HG03565 (cell line): Measurements from ENCODE around the gene TYW1.
"Not testable (repeated sequence)": the region's sequence is repeated elsewhere in the genome, so short reads cannot be mapped to it uniquely, and the experiment has no call there.

Experiments used
- ATAC-seq: cut with Tn5 transposase; IDR thresholded peaks from one replicate; pipeline ENCODE4 v1.9.1; 2021; ENCODE audit warnings: mild to moderate bottlenecking, moderate library complexity; ENCODE audit not compliant: unreplicated experiment

The TYW1 gene

DNA sequence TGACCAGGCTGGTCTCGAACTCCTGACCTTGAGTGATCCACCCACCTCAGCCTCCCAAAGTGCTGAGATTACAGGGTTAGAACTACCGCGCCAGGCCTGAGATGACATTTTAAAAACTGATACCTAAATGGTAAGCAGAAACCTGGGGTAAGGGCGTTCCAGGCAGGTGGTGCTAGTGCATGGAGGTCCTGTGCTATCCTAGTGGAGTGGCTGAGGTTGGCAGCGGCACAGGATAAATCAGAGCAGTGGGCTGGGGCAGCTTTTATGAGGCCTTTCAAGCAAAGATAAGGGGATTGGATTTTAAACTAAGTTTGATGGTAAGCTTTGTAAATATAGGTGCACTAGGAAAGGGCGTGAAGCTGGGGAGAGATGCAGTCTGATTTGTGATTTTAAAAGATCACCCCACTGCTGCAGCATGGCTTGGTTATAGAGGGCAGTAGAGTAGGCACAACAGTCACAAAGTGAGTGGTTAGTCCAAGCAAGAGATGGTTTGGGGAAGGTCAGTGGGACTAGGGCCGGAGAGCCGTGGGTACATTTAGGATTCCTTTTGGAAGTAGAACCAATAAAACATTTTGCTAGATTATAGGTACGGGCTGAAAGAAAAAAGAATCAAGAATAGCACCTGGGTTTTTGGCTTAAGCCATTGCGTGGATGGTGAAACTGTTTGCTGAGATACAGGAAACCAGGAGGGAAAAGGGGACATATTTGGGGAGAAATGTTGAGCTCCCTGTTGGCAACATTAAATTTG is 188.5 kb downstream of the TYW1 start:
- ATAC-seq: peak; percentile 15

DNA sequence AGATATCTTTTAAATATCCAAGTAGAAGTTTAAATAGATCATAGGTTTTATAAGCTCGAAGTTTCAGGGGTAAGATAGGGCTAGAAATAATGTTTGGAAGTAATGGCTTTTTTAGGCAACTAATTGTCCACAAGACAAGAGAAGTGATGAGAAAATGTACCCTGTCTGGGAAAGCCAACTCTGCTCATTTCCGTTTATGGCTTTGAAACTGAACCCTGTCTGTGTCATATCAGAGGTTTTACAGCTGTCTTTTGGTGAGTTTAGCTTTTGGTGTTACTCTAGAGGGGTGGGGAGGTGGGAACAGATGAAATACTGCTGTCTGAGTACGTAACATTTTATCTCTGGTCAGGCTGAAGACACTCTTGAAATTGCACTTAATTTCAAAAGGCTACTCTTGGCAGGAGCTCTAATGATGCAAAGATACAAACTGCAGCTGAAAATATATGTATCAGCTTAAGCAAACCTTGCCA is 189.1 kb downstream of the TYW1 start:
- ATAC-seq: peak; percentile 95

DNA sequence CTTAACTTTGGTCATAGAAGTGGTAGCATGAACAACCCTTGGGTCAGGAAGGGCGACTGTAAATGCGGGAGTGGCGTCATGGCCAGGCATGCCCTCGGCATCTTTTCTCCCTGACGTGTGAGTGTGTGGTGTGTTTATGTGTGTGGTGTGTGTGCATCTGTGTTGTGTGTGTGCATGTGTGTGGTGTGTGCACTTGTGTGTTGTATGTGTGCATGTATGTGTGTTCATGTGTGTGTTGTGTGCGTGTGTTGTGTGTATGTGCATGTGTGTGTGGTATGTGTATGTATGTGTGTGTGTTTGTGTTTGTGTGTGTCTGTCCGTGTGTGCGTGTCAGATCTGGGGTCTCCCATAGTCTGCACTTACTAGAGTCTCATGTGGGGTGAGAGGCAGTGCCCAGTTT is 192.5 kb downstream of the TYW1 start:
- ATAC-seq: not testable (repeated sequence)

DNA sequence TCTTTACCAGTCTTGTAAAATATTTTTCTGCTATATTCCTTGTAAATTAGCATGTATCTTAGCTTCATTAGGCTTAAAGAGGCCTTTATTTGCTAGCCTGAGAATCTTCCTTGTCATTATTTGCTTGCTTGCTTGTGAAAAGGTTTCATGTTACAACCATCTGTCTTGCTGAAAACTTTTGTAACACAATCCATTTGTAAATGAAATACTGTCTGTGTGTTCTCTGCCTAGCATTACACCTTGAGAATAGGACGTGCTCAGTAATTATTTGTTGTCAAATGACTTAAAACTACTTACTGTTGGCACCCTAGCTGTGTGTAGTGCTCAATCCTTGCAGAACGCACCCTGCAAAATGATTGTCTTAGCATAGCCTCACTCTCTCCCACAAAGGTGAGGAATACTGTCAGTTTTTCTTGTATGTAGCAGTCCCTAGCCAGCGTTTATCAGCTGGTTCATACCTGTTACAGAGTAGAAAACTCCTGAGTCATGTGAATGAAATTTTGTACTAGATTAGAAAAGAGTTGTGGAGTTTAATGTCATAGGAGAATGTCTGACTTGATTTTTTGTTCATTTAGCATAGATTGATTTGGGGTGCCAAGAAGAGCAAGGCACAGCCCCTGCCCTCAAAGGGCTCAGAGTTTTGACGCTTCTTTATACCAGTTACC is 193.3 kb downstream of the TYW1 start:
- not testable (repeated sequence) for ATAC-seq

DNA sequence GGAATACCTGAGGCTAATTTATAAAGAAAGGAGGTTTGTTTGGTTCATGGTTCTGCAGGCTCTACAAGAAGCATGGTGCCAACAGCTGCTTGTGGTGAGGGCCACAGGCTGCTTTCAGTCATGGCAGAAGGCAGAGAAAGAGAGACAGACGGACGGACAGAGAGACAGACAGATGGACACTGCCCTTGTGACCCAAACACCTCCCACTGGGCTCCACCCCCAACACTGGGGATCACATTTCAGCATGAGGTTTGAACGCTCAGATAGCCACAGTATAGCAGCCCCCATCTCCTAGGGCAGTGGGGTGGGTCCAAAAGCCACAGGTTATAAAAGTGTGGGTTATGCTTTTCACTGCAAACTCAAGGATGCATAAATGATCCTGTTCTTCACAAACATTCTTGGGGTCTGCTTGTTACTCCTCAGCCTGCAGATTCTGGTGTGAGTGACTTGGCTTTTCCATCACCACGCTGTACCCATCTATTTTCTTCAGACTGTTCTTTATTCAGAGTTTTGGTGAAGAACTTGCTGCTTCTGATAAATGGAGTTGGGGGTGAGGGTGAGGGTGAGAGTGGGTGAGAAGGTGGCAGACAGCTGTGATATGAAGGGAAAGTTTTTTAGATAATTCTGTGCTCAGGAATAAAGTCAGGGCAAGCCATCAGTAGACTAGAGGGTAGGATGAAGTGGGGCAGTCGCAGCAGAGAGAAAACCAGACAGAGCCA is 194.5 kb downstream of the TYW1 start:
- ATAC-seq: not testable (repeated sequence)

DNA sequence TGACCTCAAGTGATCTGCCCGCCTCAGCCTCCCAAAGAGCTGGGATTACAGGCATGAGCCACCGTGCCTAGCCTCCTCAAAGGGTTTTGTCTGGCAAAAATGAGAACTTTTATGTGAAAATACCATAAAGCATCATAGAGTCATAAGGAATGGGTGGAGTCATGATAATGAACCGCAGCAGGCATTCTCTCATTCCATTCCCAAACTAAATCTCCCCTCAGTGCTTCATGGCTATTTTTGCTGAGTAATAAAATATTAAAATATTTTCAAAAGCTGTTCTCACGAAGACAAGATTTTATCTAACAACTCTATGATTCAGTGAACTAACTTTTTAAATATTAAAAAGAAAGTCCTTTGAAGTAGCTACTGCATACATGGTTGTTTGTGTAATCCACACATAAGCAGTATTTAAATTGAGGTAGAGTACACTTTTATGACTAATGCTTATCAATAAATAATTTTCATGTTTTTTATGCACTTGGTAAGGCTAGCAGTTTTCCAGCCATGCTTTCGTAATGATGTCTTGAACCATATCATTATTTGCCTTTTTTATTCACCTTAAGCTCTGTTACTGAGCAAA is 195.6 kb downstream of the TYW1 start:
- not testable (repeated sequence) for ATAC-seq

DNA sequence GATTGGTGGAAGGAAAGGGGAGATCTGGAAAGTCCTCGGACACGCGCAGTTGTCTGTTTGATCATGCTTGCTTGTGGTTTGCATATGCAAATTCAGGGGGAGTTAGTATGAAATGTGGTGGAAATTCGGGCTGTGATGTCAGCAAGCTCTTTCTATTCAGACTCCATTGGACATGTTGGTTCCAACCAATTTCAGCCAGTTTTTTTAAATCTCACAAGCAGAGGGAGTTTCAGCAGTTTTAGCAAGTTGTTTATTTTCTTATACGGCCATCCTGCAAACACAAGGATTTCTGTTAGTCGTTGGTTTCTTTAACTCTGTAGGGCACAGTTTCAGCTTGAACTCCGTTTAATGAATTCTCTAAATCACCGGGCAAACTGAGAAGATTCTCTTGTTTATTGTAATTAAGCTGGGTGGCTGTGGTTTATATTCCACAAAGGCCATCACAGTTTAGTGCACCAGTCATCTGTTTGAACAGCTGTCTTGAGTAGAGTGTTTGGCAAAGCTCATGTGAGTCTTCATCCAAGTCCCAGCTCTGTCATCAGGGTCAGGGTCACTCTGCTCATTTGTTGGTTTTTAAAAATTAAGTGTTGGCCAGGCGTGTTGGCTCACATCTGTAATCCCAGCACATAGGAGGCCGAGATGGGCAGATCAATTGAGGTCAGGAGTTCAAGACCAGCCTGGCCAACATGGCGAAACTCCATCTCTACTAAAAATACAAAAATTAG is 196.4 kb downstream of the TYW1 start:
- ATAC-seq: not testable (repeated sequence)

DNA sequence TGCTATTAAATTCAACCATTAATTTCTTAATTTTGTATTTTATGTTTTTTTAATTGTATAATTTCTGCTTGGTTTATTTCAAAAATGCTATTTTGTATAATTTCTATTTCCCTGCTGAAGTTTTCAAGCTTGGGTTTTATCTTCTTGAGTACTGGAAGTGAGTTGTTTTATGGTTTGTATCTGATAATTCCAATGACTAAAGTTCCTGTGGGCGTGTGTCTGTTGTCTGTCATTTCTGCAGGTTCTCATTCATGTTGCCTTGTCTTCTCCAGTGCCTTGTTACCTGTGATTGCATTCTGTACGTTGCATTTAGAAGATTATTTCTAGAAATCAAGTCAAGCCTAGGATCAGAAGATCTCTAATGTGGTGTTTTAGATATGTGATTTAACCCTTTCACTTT is 199.5 kb downstream of the TYW1 start:
- ATAC-seq: not testable (repeated sequence)

DNA sequence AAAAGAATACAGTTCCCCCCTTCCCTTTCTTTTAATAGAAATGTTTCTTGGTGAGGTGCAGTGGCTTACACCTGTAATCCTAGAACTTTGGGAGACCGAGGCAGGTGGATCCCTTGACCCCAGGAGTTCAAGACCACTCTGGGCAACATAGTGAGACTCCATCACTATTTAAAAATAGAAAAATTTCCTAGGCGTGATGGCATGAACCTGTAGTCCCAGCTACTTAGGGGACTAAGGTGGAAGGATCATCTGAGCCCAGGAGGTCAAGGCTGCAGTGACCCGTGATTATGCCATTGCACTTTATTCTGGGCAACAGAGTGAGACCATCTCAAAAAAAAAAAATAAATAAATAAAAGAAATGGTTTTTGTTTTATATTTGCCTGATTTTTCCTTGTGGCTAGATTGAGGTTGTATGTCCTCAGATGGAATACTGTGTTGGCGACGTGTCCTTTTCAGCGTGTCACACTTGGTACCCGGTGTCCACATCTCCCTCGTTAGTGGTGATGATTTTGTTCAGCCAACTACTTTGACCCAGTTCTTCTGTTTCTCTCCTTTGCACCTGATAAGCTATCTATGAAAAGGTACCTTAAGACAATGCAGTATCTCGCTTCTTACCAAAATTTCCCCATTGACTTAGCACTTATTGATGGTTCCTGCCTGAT is 202.4 kb downstream of the TYW1 start:
- ATAC-seq: not testable (repeated sequence)

DNA sequence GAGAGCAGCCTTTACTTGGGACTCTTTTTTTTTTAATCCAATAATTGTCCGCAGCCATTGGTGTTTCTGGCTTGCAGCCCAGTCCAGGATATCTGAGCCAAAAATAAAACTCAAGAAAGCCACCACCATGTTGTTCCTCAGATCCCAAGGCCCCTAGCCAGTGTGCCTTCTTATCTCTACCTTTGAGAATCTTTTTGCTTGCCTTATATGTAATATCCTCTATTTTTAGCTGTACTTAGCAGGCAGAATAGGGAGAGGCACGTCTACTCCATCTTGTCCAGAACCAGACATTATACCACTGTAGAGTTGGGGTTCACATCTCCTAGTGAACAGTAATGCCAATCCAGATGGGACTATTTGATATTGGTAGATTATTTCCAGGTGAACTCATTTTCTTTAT is 209.1 kb downstream of the TYW1 start:
- ATAC-seq: not testable (repeated sequence)

DNA sequence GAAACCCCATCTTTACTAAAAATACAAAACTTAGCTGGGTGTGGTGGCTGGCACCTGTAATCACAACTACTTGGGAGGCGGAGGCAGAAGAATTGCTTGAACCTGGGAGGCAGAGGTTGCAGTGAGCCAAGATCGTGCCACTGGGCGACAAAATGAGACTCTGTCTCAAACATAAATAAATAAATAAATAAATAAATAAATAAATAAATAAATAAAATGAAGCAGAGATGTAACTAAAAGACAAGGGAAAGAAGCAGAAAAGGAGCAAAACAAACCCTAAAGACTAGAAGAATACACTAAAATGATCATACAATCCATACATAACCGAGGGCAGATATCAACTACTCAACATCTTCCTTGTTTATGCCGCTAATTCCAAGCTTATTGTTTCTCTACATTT is 209.8 kb downstream of the TYW1 start:
- no peak for ATAC-seq

DNA sequence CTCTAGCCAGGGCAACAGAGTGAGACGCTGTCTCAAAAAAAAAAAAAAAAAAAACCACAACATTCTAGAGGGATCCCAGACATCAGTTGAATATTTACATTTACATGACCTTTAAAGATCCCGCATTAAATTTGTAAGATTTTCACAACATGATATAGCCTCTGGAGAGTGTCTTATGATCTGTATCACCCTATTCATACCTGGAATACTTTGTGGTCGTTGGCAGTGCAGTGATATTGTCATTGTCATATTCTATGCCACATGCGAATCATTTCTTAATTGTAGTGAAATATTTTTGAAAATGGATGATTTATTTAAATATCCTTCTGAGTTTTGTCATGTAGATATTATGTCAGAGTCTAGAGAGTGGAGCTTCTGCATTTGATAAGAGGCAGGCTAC is 212.0 kb downstream of the TYW1 start:
- not testable (repeated sequence) for ATAC-seq

DNA sequence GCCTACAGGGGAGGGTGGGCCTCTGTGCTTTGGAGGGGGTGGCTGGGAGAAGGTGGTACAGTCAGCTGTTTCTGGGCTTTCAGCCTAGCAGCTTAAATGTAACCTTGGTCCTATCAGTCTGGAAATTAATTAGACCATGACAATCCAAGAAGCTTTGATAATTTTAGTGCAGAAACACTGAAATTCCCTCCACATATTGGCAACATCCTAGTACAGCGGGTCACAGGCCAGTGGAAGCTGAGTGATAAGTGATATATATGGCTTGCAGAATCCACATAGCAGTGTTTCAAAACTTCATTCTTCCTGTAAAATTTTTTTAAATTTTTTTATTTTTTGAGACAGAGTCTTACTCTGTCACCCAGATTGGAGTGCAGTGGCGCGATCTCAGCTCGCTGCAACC is 212.6 kb downstream of the TYW1 start:
- no peak for ATAC-seq

DNA sequence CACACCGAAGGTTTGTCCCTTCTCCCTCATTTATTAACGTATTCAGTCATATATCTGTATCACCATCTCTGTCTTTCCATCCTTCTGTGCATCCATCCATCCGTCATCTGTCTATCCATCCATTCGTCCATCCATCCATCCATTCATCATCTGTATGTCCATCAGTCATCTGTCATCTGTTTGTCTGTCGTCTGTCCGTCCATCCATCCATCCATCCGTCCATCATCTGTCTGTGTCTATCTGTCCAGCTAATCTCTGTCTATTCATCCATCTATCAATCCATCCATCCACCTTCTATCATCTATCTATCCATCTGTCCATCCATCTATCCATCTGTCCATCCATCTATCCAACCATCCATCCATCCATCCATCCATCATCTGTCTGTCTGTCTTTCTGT is 213.9 kb downstream of the TYW1 start:
- no peak for ATAC-seq

DNA sequence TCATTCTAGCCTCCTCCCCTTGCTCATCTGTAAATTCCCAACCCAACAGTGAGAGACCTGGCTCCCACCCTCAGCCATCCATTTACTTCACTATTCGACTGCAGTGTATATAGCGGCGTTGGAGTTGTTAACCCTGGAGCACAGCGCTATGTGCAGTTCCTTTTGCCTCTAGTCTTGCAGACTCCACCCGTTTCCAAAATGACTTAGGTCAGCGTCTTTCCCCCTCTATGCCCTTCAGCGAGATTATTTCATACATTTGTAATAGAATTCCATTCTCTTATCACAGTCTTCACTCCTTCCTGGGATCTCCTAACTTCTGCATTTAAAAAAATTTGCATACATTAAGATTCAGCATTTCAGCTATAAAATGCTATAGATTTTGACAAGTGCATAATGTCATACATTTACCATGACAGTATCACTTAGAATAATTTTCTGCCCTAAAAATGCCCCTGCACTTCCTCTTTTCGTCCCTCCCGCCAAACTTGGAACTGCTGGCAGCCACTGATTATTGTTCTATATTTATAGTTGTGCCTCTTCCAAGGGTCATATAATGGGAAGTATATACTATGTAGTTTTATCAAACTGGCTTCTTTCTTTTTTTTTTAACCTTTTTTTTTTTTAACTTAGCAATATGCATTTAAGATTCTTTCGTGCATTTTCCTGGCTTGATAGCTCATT is 215.2 kb downstream of the TYW1 start:
- not testable (repeated sequence) for ATAC-seq

DNA sequence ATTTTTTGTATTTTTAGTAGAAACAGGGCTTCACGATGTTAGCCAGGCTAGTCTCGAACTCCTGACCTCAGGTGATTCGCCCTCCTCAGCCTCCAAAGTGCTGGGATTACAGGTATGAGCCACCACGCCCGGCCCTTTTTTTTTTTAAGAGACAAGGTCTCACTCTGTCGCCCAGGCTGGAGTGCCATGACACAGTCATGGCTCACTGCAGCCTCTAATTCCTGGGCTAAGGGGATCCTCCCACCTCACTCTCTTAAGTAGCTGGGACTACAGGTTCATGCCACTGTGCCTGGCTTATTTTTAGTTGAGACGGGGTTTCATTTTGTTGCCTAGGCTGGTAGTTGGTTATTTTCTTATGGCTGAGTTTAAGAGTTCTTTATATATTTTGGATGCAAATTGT is 216.4 kb downstream of the TYW1 start:
- not testable (repeated sequence) for ATAC-seq

DNA sequence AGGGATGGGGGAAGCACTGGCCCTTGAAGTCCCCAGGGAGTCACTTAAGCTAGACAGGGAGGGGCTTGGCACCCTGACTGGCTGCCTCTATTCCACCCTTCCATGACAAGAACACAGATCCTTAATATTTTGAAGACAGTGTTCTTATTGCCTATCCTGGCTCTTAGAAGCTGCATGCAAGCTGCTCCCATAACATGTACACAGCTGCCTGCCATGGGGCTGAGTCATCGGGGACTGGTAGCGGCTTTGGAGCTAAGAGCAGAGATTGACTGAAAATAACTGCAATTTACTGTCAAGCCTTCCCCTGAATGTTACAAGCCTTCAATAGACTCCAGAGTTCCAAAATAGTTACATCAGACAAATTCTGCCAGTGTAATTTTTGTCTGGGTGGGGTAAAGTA is 226.9 kb downstream of the TYW1 start:
- not testable (repeated sequence) for ATAC-seq

DNA sequence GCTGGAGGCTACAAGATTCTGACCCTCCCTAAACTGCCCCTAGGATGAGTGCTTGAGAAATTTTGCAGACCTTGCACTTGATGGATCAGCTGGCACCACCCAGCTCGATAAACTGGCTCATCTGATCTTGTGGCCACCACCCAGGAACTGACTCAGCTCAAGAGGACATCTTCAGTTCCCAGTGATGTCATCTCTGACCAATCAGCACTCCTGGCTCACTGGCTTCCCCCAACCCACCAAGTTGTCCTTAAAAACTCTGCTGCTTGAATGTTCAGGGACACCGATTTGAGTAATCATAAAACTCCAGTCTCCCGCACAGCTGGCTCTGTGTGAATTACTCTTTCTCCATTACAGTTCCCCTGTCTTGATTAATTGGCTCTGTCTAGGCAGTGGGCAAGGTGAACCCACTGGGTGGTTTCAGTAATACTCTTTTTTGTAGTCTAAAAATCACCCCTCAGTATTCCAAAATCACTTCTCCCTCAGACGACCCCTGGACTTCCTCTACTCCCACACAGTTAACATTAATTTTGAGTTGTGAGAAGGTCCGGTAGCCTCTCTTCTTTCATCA is 229.8 kb downstream of the TYW1 start:
- ATAC-seq: not testable (repeated sequence)

DNA sequence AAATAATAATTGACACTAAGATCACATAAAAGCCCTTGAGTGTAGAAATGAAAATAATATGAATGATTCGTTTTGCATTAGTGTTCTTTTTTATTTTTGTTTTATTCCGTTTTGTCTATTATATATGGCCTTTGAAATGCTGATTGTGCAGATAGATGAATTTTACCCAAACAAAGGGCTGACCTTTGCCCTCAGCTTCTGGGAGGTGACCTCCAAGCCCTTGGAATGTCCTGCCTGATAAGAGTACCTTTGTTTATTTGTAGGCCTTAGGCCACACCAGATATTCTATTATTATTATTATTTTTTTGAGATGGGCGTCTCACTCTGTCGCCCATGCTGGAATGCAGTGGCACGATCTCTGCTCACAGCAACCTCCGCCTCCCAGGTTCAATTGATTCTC is 230.3 kb downstream of the TYW1 start:
- ATAC-seq: not testable (repeated sequence)
